Measurements from ENCODE around the gene CLDN6. TPM values are rescaled to one million over a fixed set of nuclear protein-coding genes. Genes with fewer than 3 reads are reported as not detected.

Gene CLDN6
- total and polyA plus RNA-seq, 2 of the 13 experiments (the other 11 are each of a cell fraction or from before 2014, with no cell fraction given), result 5.9 to 7.6 TPM

- peak; percentile 8; the same call in 1 of the 2 replicates for TF ChIP-seq PATZ1 (CRISPR knock-in tag; IDR thresholded peaks at IDR 0.05)
- 0 out of 2 replicates have a peak, but pooled peaks have one; percentile 30 for TF ChIP-seq ZNF17 (CRISPR knock-in tag; IDR thresholded peaks at IDR 0.05)
- TF ChIP-seq NFKB2 (CRISPR knock-in tag; IDR thresholded peaks at IDR 0.05; ENCODE audit: borderline replicate concordance), result peak; percentile 61; the same call in 1 of the 2 replicates
- TF ChIP-seq SRSF1 (optimal IDR thresholded peaks at IDR 0.05; ENCODE audit: low read depth, low read length), result peak; percentile 95
- TF ChIP-seq ZMYM2 (CRISPR knock-in tag; IDR thresholded peaks at IDR 0.05), result no peak
- no peak for TF ChIP-seq SIX1 (CRISPR knock-in tag; IDR thresholded peaks at IDR 0.05; ENCODE audit: borderline replicate concordance)
- TF ChIP-seq ZNF441 (CRISPR knock-in tag; IDR thresholded peaks at IDR 0.05; ENCODE audit: borderline replicate concordance), result no peak; the same call in 1 of the 2 replicates
- TF ChIP-seq ZBTB21 (CRISPR knock-in tag; IDR thresholded peaks at IDR 0.05), result no peak; the same call in 1 of the 2 replicates
- TF ChIP-seq TMF1 (CRISPR knock-in tag; IDR thresholded peaks at IDR 0.05; ENCODE audit: low read depth), result peak; percentile 70; the same call in 1 of the 2 replicates
- no peak for TF ChIP-seq ZNF496 (CRISPR knock-in tag; IDR thresholded peaks at IDR 0.05; ENCODE audit: insufficient replicate concordance)
- no peak for TF ChIP-seq ZNF816 (CRISPR knock-in tag; IDR thresholded peaks at IDR 0.05; ENCODE audit: borderline replicate concordance)
- TF ChIP-seq ZNF331 (CRISPR knock-in tag; IDR thresholded peaks at IDR 0.05), result peak; percentile 79
- no peak for TF ChIP-seq ZNF691 (CRISPR knock-in tag; IDR thresholded peaks at IDR 0.05; ENCODE audit: borderline replicate concordance, low read depth)
- no peak for TF ChIP-seq ADNP (CRISPR knock-in tag; IDR thresholded peaks at IDR 0.05)
- TF ChIP-seq ZNF713 (CRISPR knock-in tag; IDR thresholded peaks at IDR 0.05), result no peak
- TF ChIP-seq ZGPAT (CRISPR knock-in tag; IDR thresholded peaks at IDR 0.05), result peak; percentile 94
- TF ChIP-seq CEBPG (CRISPR knock-in tag; IDR thresholded peaks at IDR 0.05), result peak; percentile 81
- peak; percentile 90 for TF ChIP-seq SP4 (CRISPR knock-in tag; IDR thresholded peaks at IDR 0.05)
- TF ChIP-seq SNAPC4 (CRISPR knock-in tag; IDR thresholded peaks at IDR 0.05), result peak; percentile 86
- TF ChIP-seq ZSCAN12 (CRISPR knock-in tag; IDR thresholded peaks at IDR 0.05), result no peak
- TF ChIP-seq KDM1A (CRISPR knock-in tag; IDR thresholded peaks at IDR 0.05), result no peak
Observed at GRCh38 chr16:3023669-3024478, 5.9 kb upstream of the CLDN6 start, which contains the start of the genes HCFC1R1 and THOC6 (continued).
